HG03280 (cell line): ENCODE measurements around the gene PLXNB2.

ENCODE experiments used
- ATAC-seq: cut with Tn5 transposase; IDR thresholded peaks from one replicate; pipeline ENCODE4 v1.9.1; 2021; ENCODE audit warnings: mild to moderate bottlenecking, moderate library complexity; ENCODE audit not compliant: unreplicated experiment

The PLXNB2 gene

DNA sequence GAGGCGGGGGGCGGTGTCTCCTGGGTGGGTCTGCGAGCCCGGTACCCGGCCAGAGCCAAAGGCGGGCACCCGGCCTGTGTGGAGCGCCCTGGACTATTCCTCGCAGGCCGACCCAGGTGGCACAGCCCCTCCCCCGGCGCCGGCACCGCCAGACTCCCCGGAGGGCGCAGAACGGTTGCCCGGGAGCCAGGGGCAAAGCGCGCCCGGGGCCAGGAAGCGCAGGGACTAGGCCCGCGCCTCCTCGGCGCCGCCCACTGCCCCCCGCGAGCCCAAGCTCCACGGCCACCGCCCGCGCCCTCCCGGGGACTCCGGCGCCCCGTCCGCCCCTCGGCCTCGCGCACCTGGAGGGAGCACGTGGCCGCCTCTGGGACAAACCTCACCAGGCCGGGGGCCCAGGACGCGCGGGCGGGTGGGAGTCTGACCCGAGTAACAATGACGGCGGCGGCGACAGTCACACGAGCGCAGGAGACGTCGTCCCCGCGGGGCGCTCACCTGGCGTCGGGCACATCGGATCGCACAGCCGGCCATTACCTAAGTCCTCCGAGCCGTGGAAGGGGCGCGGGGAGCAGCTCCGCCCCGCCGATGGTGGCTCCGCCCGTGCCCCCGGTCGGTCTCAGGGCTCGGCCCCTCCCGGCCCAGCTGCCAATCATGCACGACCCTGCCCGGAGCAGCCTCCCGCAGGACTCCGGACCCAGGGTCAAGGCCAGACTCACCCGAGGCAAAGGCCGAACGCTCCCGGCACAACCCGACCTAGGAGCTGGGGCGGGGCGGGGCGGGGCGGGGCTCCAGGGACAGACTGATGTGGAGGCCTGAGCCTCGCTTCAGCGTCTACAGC is 7.4 kb downstream of the PLXNB2 start:
- no peak for ATAC-seq

DNA sequence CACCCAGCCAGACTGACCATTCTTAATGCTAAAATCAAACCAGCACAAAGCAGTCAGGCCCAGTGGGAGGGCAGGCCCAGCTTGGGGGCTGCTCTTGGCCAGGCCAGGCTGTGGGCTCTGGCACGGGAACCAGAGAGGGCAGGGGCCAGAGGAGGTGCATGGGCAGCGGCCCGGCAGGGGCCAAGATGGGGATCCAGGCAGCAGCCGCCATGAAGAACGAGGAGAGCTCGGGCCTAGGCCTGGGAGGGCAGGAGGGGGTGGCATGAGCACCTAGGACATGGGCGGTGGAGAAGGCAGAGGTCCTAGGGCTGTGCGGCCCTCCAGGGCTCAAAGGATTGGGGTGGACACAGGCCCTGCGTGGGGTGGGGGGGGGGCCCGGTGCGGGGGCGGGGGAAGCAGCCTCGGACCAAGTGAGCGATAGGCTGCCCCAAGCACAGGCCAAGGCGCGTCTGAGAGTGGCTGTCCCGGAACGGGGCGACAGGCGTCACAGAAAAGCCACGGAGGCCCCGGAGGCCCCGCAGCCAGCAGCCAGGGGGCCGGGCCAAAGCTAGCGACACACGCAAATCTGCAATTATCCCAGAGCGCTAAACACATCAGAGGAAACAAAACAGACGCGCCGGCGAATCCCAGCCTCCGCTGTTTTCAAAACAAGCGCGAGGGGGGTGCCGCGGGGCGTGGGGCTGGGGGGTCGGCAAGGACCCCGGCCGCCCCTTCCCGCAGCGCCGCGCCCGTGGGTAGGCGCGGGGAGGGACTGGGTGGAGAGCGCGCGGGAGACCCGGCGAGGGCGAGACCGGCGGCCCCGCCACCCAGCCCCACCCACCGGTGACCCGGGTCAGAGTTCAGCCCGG is 8.3 kb downstream of the PLXNB2 start:
- no peak for ATAC-seq

GRCh38 chr22:50298266-50298637 is 9.2 kb downstream of the PLXNB2 start:
- ATAC-seq: no peak

DNA sequence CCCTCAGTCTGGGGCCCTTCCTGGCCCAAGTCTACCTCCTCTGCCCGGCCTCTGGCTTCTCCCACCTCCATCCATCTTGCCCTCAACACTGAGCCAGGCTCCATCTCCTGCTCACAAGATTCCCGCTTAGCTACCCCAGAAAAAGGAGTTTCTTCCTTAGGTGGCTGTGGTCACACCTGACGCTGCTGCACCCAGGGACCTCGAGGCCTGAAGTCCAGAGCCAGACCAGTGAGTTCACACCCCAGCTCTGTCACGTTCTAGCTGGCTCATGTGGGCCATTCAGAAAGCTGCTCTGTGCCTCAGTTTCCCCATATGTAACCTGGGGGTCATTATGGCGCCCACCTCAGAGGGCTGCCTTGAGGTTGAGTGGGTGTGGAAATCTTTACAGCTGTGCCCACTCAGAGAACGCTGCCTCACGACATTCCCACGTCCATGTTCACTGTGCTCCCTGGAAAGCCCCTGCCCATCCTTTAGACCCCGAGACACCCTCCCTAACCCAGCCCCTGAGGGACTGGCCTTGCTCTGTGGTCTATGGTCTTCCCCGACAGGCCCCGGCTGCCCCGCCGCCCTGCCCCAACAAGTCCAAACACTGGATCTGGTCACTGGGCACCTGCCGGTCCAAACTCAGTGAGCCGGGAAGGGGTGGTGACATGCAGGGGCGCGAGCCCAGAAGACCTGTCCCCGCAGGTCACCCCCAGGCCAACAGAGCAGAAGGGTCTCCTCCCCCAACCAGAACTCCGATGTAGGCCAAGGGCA is 9.8 kb downstream of the PLXNB2 start:
- ATAC-seq: no peak

DNA sequence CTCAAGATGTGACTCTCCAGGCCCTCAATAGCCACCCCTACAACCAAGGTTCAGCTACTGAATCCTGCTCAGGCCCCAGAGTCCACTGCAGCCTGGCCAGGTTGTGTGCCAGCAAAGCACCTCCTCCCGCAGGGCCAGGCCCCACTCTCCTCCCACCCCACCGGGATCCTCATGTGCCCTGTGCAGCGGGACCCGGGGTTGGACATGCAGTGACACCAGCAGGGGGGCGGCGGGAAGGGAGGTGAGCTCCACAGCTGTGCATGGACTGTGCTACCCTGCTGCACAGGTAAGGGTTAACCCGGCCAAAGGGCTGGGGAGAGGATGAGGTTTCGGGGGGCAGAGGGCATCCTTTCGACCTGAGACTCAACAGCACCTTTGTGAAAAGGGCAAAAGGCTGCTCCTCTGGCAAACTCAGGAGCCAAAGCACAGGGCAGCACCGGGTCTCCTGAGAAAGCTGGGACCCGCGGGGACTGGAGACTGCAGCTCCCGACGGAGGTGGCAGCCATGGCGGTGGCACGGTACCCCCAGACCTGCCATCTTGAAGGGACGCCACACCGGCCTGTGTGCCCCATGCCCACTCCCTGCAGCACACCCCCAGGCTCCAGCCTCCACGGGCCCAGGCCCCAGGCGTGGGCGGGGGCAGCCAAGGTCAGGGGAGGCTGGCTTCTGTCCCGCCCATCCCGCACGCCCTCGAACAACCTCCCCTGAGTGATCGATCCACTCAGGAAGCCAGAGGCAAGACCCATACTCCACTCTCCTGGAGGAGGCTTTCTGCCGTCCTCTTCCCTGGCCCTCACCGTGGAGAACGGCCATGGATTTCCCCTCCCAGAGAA is 10.6 kb downstream of the PLXNB2 start:
- ATAC-seq: no peak

- ATAC-seq: no peak
These were observed 13.2 kb downstream of the PLXNB2 start for GRCh38 chr22:50294319-50294656.

- no peak for ATAC-seq
These were observed 13.8 kb downstream of the PLXNB2 start for GRCh38 chr22:50293441-50294318.

DNA sequence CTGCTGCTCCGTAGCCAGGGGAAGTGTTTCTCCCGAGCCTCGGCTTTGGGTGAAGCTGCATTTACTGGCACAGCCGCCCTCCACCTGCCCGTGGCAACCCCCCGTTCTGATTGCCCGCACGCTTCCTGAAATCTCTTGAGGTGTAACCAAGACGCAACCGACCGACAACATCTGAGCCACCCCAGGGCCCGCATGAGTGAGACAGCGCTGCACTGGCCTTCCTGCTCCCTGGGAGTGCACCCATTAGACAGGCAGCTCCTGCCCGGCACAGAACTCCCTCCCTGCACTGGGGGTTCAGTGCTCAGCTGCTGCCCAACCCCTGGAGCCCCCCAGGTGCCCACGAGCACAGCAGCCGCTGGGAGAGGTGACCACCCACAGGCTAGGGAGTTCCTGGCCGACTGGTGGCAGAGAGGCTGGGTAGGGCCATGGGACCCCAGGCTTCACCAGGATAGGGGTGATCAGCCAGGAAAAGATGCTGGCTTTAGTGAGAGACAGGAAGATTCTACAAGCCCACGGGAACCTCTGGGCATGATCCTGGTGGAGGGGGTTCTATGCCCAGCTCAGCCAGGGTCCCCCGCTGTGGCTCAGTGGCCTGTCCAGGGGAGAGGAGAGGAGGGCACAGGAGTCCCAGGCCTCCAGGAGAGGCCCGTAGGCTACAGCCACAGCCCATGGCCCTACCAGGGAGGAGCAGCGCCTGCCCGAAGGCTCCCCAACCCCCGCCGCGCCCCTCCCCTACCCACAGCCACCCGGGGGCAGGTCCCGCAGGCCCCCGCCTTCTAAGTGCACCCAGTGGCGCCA is 14.6 kb downstream of the PLXNB2 start:
- ATAC-seq: no peak

GRCh38 chr22:50289942-50290630 is 17.4 kb downstream of the PLXNB2 start:
- no peak for ATAC-seq

DNA sequence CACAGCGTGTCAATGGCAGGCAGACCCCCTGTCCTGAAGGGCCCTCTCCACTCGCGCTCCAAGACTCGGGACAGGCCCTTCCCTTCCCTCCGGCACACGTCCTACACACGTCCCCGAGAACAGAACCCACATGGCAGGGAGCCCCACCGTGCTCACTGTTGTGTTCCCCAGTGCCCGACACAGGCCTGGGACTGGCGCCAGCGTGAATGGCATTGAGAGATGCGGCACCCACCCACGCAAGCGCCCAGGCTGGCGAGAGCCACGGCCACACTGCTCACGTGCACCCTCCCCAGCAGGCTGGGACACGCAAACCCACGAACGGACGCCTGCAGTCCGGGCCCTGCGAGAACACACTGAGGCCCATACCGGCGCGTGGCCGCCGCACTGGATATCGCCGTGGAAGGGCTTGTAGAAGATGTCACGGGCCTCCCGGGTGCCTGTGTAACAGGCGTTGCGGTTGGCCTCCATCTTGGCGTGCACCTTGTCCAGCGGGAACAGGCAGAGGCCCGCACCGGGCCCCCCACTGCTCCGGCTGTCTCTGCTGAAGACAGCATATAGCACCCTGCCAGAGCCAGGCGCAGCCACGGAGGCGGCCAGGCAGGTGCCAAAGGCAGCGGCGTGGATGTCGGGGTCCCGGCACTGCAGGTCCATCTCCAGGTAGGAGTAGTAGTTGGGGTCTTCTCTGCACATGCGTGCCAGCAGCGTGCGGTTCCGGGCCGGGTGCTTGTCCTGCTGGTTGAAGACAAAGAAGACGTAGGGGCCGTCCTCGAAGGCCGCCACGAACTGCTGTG is 18.1 kb downstream of the PLXNB2 start:
- ATAC-seq: no peak

- no peak for ATAC-seq
These were observed 19.7 kb downstream of the PLXNB2 start for GRCh38 chr22:50287731-50288130.

- ATAC-seq: no peak
These were observed 20.6 kb downstream of the PLXNB2 start for GRCh38 chr22:50286701-50287318.

DNA sequence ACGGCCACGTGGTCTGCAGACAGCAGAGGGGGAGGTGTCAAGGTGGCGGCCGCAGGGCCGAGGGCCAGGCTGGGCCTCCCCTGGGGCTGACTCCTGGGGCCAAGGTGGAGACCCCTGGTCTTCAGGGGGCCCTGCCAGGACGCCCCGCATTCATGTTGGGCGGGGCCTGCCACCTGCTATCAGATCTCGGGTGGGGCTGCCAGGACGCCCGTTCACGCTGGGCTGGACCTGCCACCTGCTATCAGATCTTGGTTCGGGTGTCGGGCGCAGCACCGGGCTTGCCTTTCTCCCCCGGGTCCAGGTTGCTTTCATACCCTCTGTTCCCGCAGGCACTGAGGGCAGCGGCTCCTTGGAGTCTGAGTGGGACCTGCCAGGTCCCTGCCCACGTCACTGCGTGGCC is 21.2 kb downstream of the PLXNB2 start:
- ATAC-seq: no peak

- ATAC-seq: no peak
These were observed 21.7 kb downstream of the PLXNB2 start for GRCh38 chr22:50285568-50286229.

DNA sequence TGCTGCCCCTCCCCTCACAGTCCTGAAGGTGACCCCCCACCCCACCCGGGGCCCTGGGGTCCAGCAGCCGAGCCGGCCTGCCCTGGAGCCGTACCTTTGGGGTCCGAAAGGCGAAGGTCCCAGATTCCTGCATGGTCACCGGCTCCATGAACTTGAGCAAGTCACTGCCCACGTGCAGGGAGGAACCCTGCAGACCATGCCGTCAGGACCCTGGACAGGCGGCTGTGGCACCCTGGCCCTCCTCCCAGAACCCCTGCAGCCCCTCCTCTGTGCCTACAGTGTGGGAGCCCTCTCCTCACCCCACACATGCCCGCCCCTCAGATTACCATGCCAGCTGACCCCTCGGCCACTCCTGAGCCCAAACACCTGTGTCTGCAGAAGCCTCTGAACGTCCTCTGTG is 23.0 kb downstream of the PLXNB2 start:
- no peak for ATAC-seq

DNA sequence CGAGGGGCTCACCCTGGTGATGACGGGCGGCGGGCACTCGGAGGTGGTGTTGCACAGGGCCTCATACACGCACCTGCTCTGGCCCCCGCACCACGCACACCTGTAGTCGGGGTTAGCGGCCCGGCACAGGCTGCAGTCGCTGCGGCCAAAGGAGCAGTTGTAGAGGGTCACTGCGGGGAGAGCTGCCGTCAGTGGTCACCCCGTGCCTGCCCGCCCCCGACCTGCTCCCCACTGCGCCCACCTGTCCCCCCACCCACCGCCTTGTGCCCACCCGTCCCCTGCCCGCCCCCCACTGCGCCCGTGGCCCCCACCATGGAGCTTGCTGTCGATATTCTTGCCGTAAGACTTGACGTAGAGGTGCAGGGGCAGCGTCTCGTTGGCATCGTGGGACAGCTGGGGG is 23.6 kb downstream of the PLXNB2 start:
- ATAC-seq: no peak
